Caco-2 (cell line): ENCODE measurements around the gene RPUSD1. TPM values are rescaled to one million over a fixed set of nuclear protein-coding genes. Genes with fewer than 3 reads are reported as not detected.
A peak's percentile ranks its signal among the peaks of the same experiment; 100 is the strongest.

Source experiments
- BruUV-seq: library from RNA; stranded (reverse); fragments of 400-500 nt; replicated peaks from 2 replicates; lab custom pipeline; 2021; lab: Mats Ljungman, UMichigan
- CTCF ChIA-PET: fragments of 300-600 bp; sonication (Branson Sonifier 250); formaldehyde crosslinking; loops from one replicate; lab custom pipeline; 2022; ENCODE audit warnings: antibody characterized with exemption; lab: Charles Lee
- POLR2A ChIA-PET: fragments of 300-600 bp; sonication (Branson Sonifier 250); formaldehyde crosslinking; loops from one replicate; lab custom pipeline; 2022; ENCODE audit warnings: antibody characterized with exemption; lab: Charles Lee
- DNase-seq, 2 experiments: peaks; one replicate each; pipeline versions ENCODE4 v3.0.0 to v3.0.0-alpha.2; 2020 to 2022
- H3K27me3 ChIP-seq: replicated peaks from 2 replicates; pipeline ENCODE4 v1.6.0; 2011; ENCODE audit warnings: low read length; ENCODE audit not compliant: control insufficient read depth, insufficient read depth
- H3K36me3 ChIP-seq: 2 replicates; pipeline ENCODE4 v1.5.1; 2011; ENCODE audit warnings: low read length; ENCODE audit not compliant: control insufficient read depth, insufficient read depth
- H3K4me1 ChIP-seq: fragments of 250-450 bp; sonication (Bioruptor Pico); 2 replicates; pipeline ENCODE4 v1.5.1; 2020; ENCODE audit warnings: mild to moderate bottlenecking
- H3K4me3 ChIP-seq: 2 replicates; pipeline ENCODE4 v1.5.1; 2011; ENCODE audit warnings: low read depth, mild to moderate bottlenecking, control low read depth, low read length
- H3K9me3 ChIP-seq: fragments of 250-450 bp; sonication (Bioruptor Pico); 2 replicates; pipeline ENCODE4 v1.5.1; 2020; ENCODE audit warnings: mild to moderate bottlenecking, moderate library complexity
- H3K27ac Mint-ChIP-seq: one replicate; pipeline ENCODE4 v1.8.0; 2022; ENCODE audit warnings: mixed read lengths; ENCODE audit not compliant: unreplicated experiment
- H3K27me3 Mint-ChIP-seq: one replicate; pipeline ENCODE4 v1.8.0; 2022; ENCODE audit warnings: mixed read lengths; ENCODE audit not compliant: insufficient read depth, unreplicated experiment
- H3K36me3 Mint-ChIP-seq: one replicate; pipeline ENCODE4 v1.8.0; 2022; ENCODE audit warnings: mild to moderate bottlenecking, mixed read lengths; ENCODE audit not compliant: insufficient read depth, unreplicated experiment
- H3K4me1 Mint-ChIP-seq: one replicate; pipeline ENCODE4 v1.8.0; 2022; ENCODE audit warnings: low read depth, mixed read lengths; ENCODE audit not compliant: unreplicated experiment
- H3K4me3 Mint-ChIP-seq: one replicate; pipeline ENCODE4 v1.8.0; 2022; ENCODE audit warnings: mild to moderate bottlenecking, moderate library complexity, mixed read lengths; ENCODE audit not compliant: unreplicated experiment
- H3K9me3 Mint-ChIP-seq: one replicate; pipeline ENCODE4 v1.8.0; 2022; ENCODE audit warnings: mixed read lengths; ENCODE audit not compliant: unreplicated experiment
- intact Hi-C: fragments of 100-400 bp; cut with micrococcal nuclease; formaldehyde crosslinking; loops from one replicate; pipeline ENCODE4 v1.10.0; 2022; ENCODE audit not compliant: unreplicated experiment
- total RNA-seq: library from RNA; stranded (reverse); gene quantifications from 2 replicates; pipeline ENCODE4 v1.2.3, GENCODE V29; 2022
- TF ChIP-seq, protein P1 (sequence below), 2 experiments: fragments of 200-600 bp in 1 of 2; IDR thresholded peaks; 1 replicate in 1 of 2; 2 replicates in 1 of 2; pipeline versions ENCODE4 v1.5.1 to v1.8.0; 2011 to 2022; ENCODE audit warnings: antibody characterized with exemption in 1 of 2, control low read depth in 1 of 2, inconsistent platforms in 1 of 2, low read depth in 1 of 2, low read length in 1 of 2, mild to moderate bottlenecking in 1 of 2, moderate library complexity in 1 of 2; ENCODE audit not compliant: insufficient read depth in 1 of 2, severe bottlenecking in 1 of 2, unreplicated experiment in 1 of 2

The RPUSD1 gene
- total RNA-seq, 1 experiment from 2014 or later: 44.0 TPM

DNA sequence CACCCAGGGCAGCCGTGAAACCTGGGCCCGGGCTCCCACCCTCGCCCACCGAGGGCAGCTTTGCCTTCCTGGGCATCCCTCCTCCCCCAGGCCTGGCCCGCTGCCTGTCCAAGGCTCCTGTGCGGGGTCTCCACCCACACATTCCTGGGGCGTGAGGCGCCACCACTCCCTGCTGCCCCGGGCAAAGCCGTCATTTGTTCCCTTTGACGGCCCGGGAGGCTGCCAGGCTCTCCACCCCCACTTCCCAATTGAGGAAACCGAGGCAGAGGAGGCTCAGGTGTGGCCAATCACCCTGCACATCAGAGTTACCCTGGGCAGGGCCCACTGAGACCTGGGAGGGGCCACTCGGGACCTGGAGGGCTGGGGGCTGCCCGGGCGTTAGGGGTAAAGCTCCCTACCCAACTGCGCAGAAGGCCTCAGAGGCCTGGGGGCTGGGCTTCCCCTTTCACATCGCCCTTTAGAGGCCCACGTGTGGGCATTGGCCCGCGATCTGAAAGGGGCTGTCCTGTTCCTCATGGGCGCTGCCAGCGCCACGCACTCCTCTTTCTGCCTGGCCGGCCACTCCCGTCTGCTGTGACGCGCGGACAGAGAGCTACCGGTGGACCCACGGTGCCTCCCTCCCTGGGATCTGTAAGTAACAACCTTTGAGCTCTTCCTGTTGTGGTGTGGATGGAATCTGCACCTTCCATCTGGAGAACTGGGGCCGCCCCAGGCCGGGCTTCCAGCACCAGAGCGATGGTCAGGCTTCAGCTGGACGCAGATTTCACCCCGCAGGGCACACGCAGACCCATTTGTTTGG is 27.4 kb downstream of the RPUSD1 start, which contains the start of gene MSLN:
MSLN (plus strand) TSS at position 190 of the 799 bp plus-strand sequence. CDS start 1,947 bp downstream, outside the sequence.
- Histone ChIP-seq H3K4me1 (peaks cover 25% of the 10 kb centered on the region), H3K36me3 (no peaks in the 10 kb centered on the region), H3K27me3 (no peaks in the 10 kb centered on the region), H3K4me3 (no peak within 1 kb of the TSS), H3K9me3 (no peaks in the 10 kb centered on the region)
- no peaks in the 10 kb centered on the region for H3K9me3 Mint-ChIP-seq
- peaks cover 6% of the 10 kb centered on the region for H3K36me3 Mint-ChIP-seq
- ChIA-PET POLR2A (interaction anchor here (0.6 kb wide), 1 partner anchor 1668 kb away, joined by 5 read pairs; no protein-coding TSS in a partner anchor), CTCF (no interaction called here)
- intact Hi-C loops: no loop called here
- no peaks in the 10 kb centered on the region for H3K4me1 Mint-ChIP-seq
- no peaks in the 10 kb centered on the region for H3K27me3 Mint-ChIP-seq
- BruUV-seq: no TSS peak
- TF ChIP-seq, protein P1, sequence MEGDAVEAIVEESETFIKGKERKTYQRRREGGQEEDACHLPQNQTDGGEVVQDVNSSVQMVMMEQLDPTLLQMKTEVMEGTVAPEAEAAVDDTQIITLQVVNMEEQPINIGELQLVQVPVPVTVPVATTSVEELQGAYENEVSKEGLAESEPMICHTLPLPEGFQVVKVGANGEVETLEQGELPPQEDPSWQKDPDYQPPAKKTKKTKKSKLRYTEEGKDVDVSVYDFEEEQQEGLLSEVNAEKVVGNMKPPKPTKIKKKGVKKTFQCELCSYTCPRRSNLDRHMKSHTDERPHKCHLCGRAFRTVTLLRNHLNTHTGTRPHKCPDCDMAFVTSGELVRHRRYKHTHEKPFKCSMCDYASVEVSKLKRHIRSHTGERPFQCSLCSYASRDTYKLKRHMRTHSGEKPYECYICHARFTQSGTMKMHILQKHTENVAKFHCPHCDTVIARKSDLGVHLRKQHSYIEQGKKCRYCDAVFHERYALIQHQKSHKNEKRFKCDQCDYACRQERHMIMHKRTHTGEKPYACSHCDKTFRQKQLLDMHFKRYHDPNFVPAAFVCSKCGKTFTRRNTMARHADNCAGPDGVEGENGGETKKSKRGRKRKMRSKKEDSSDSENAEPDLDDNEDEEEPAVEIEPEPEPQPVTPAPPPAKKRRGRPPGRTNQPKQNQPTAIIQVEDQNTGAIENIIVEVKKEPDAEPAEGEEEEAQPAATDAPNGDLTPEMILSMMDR (IDR thresholded peaks at IDR 0.05; ENCODE audit: insufficient read depth in 1 of 2, low read depth in 1 of 2, low read length in 1 of 2, severe bottlenecking in 1 of 2, unreplicated experiment in 1 of 2): no peak
- H3K4me3 Mint-ChIP-seq: no peak within 1 kb of the TSS
- DNase-seq: no peak
- H3K27ac Mint-ChIP-seq: peak within 1 kb of the TSS; percentile 50

DNA sequence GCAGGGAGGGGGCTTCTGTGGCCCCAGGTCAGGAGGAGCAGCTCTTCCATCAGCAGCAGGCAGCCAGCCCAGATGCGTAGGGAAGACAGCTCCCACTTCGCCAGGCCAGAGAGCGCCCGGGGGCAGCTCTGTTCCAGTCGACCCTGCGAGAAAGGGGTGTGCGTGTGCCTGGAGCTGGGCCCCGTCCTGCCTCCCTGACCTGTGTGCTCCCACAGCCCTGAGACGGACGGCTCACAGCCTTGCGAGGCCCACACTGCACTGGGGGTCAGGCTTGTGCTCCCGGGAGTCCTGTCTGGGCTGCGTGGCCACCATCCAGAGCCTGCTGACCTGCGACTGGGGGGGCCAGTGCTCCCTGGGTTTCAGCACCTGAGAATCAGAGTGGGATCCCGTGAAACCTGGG is 28.1 kb downstream of the RPUSD1 start:
- Histone ChIP-seq H3K9me3 (no peaks in the 10 kb centered on the region), H3K4me3 (no peak overlapping the region), H3K4me1 (peaks cover 25% of the 10 kb centered on the region), H3K27me3 (no peaks in the 10 kb centered on the region), H3K36me3 (no peaks in the 10 kb centered on the region)
- peak overlapping the region; percentile 50 for H3K27ac Mint-ChIP-seq
- ChIA-PET POLR2A (no interaction called here), CTCF (no interaction called here)
- peaks cover 6% of the 10 kb centered on the region for H3K36me3 Mint-ChIP-seq
- BruUV-seq: no TSS peak
- no peaks in the 10 kb centered on the region for H3K9me3 Mint-ChIP-seq
- H3K4me3 Mint-ChIP-seq: no peak overlapping the region
- no peak for DNase-seq
- no peaks in the 10 kb centered on the region for H3K4me1 Mint-ChIP-seq
- TF ChIP-seq, protein P1 (IDR thresholded peaks at IDR 0.05; ENCODE audit: insufficient read depth in 1 of 2, low read depth in 1 of 2, low read length in 1 of 2, severe bottlenecking in 1 of 2, unreplicated experiment in 1 of 2): no peak
- H3K27me3 Mint-ChIP-seq: no peaks in the 10 kb centered on the region
- intact Hi-C loops: no loop called here

DNA sequence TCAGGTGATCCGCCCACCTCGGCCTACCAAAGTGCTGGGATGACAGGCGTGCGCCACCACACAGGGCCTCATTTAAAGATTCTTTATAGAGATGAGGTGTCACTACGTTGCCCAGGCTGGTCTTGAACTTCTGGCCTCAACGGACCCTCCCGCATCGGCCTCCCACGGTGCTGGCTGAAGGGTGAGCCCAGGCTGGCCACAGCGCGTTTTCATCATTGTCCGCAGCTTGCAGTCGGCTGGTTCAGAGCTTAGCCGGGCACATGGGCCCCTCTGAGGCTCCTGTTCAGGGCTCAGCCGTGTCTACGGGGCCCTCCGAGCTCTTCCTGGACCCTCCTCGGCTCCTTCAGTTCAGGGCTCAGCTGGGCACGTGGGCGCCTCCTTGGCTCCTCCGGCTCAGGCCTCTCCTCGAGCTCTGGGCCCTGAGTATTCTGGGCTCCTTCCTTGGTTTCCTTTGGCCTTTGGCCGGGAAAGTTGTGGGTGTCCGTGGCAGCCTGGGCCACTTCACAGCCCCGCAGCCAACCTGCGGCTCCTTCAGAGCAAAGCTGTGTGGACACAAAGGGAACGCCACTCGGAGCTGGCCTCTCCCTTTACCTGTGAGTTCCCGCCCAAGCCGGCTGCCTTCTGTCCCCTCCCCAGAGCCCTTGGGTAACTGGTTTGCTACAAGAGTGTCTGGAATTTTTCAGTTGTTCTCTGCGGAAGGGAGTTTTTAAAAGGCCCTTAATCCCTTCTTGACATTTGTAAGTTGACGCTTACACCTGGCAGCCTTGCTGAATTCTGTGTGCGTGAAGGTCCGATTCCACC is 28.9 kb downstream of the RPUSD1 start:
- H3K36me3 ChIP-seq: no peaks in the 10 kb centered on the region
- H3K27me3 ChIP-seq: no peaks in the 10 kb centered on the region
- H3K9me3 ChIP-seq: no peaks in the 10 kb centered on the region
- BruUV-seq: no TSS peak
- TF ChIP-seq, protein P1 (IDR thresholded peaks at IDR 0.05; ENCODE audit: insufficient read depth in 1 of 2, low read depth in 1 of 2, low read length in 1 of 2, severe bottlenecking in 1 of 2, unreplicated experiment in 1 of 2): no peak
- peak overlapping the region; percentile 50 for H3K27ac Mint-ChIP-seq
- ChIA-PET CTCF (no interaction called here), POLR2A (no interaction called here)
- H3K36me3 Mint-ChIP-seq: peaks cover 6% of the 10 kb centered on the region
- H3K4me3 Mint-ChIP-seq: no peak overlapping the region
- H3K9me3 Mint-ChIP-seq: no peaks in the 10 kb centered on the region
- DNase-seq: peak in 1 of 2 experiments; percentile 50
- H3K4me1 ChIP-seq: peaks cover 25% of the 10 kb centered on the region
- H3K27me3 Mint-ChIP-seq: no peaks in the 10 kb centered on the region
- H3K4me1 Mint-ChIP-seq: no peaks in the 10 kb centered on the region
- intact Hi-C loops: no loop called here
- H3K4me3 ChIP-seq: no peak overlapping the region
